Ovary (tissue), 3 donors: ENCODE measurements around the gene USH2A.

Experiments used
- CTCF ChIP-seq, 3 donors: fragments of 450-650 bp in 2 of 3; fragments of 200-600 bp in 1 of 3; IDR thresholded peaks; one replicate each; pipeline versions ENCODE4 v1.5.1 to v1.8.0; 2016 to 2022; ENCODE audit warnings: antibody characterized with exemption in 3 of 3, mild to moderate bottlenecking in 1 of 3
- POLR2A ChIP-seq: fragments of 450-650 bp; IDR thresholded peaks from one replicate; pipeline ENCODE4 v1.6.1; 2017; ENCODE audit warnings: antibody characterized with exemption, mild to moderate bottlenecking, moderate library complexity
- donor health status: DM: no; HTN: no; CAD: no.

GRCh38 chr1:216020743-216021345, 402.4 kb downstream of the USH2A start:
- no peak for TF ChIP-seq CTCF (IDR thresholded peaks at IDR 0.05)
- no peak for TF ChIP-seq POLR2A
